Subcutaneous adipose tissue (tissue), 4 donors: Measurements from ENCODE around the gene IQCE. TPM values are rescaled to one million over a fixed set of nuclear protein-coding genes. Genes with fewer than 3 reads are reported as not detected.

ENCODE experiments used
- CTCF ChIP-seq: fragments of 450-650 bp; IDR thresholded peaks from one replicate; pipeline ENCODE4 v1.5.1; 2016; ENCODE audit warnings: low read depth, mild to moderate bottlenecking, control low read depth, antibody characterized with exemption, moderate library complexity
- total RNA-seq, 4 donors: library from RNA; depleted of rRNA; stranded (reverse); fragments of >200 nt; gene quantifications; one replicate each; pipeline ENCODE4 v1.1.0, GENCODE V29; 2016

The IQCE gene
- total RNA-seq, 4 donors from 2014 or later, result 9.0 to 20.7 (median 12.6) TPM

GRCh38 chr7:2566890-2567678, 8.3 kb downstream of the IQCE start:
- no peak for TF ChIP-seq CTCF

DNA sequence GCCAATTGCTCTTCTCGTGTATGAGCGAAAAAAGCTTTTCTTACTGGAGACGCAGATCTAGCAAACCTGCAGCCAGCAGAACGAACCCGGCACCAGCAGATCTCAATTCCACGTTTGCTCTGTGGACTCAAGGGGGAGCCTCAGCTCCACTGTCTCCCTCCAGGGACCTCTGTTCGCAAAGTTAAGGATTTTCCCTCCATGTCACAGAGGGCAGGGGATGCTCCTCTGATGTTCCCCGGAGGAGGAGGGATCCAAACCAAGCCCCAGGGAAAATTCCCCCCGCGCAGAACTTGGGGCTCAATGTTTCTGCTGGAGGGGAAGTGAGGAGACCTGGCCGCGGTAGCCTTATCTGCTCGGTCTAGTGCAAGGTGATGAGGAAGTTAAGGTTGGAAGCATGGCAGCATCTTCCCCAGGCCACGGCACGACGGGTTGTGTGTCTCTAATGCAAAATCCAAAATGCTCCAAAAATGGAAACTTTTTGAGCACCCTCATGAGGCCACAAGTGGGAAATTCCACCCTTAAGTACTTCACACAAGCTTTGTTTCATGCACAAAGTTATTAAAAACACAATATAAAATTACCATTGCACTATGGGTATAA, 9.0 kb downstream of the IQCE start:
- TF ChIP-seq CTCF, result no peak

DNA sequence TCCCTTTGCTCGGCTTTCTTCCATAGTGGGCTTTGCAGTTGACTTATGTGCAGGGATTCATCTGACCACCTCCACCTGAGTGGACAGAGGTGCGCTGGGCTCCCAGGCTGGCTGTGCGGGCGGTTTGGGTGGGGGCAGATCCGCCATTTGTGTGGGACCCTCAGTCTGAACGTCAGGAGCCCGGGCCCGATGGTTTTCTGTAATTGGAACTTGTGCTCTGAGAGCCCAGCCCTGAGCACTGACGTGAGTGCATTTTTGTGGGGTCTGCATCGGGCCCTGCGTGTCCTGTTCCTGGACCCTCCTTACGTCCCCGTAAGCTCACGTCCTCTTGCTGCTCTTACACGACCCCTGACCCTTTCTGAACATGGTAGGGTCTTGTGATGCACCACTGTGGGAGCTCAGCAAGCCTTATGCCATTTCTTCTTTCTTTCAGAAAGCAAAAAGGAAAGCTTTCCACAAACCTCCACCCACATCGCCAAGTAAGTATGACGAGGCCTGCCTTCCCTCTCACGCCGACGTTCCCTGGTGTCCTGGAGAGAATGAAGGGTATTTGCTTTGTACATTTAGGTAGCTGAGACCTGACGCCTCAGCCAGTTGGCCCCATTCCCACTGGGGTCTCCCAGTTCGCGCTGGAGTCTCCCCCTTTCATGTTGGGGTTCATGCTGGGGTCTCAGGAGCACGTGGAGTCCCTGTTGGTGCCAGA, 9.9 kb downstream of the IQCE start:
- TF ChIP-seq CTCF, result no peak

DNA sequence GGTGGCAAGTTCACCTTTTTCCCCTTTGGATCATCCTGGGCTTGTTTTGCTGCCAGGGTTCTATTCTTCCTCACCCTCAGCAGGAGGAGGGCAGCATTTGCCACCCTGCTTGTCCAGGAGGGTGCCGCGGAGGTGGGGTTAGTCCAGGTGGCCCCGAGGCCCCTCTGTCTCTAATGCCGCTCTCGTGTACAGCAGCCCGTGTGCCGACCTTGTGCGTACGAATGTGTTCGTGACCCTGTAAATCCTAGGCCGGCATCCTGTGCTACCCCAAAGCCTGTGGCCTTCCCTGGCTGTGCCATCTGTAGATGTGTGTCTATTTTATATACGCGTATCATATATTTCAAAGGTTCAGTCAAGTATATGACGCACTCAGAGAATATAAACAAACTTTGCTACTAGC, 10.6 kb downstream of the IQCE start:
- TF ChIP-seq CTCF, result no peak

DNA sequence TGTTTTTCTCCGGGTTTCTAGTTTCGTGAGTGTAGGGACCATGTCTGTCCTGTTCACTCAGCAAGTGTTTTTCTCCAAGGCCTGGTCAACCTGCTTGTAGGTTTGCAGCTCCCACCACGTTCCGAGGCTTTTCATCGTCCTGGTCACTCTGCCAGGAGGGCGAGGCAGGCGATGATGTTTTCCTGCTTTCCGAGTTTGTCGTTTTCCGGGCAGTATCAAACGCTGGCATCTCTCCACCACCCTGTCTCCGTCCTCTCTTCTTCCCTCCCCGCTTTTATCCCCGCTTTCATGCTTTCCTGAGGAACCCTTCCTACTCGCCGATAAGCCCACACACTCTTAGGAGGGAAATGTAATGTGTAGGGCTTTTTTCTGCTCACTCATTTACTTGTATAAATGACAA, 11.2 kb downstream of the IQCE start:
- TF ChIP-seq CTCF, result no peak

DNA sequence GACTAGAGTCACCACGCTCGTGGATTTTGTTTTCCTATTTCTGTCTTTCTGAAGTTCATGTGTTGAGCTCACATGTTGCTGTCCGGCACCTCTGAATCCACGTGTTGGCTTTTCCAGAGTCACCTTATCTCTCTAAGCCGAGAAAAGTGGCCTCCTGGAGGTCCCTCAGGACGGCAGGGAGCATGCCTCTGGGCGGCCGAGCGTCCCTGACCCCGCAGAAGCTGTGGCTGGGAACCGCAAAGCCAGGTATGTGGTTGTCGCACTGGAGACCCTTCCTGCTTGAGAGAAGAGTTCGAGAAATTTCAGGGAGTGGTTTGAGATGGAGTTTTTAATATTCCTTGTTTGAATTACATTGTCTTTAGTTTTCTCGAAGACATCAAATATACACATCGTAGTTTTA, 12.6 kb downstream of the IQCE start:
- TF ChIP-seq CTCF, result no peak

DNA sequence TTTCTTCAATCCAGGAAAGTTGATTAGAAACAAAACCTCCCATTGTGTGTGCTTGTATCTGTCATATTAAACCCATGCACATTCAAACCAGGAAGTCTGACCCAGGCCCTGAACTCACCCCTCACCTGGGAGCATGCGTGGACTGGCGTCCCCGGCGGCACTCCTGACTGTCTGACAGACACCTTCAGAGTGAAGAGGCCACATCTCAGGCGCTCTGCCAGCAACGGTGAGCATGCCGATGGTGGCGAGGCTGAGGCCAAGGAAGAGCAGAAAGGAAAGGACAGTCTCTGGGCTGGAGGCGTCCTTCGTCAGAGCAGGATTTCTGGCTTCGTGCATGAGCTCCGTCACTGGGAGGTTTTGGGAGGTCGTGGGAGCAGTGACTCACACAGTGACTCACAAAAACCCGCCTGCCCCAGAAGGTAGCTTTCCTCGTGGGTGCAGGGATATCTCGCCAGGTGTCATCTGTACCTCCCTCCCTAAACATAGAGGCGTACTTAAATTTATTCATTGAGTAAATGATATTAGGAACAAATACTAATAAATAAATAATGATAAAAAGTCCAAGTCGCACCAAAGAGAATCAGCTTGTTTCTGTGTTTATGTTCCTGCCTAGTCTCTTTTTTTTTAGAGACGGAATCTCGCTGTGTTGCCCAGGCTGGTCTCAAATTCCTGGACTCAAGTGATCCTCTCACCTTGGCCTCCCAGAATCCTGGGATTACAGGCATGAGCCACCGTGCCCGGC, 13.5 kb downstream of the IQCE start:
- no peak for TF ChIP-seq CTCF
